Caco-2 (cell line): ENCODE data around the gene H2BW2. TPM values are rescaled to one million over a fixed set of nuclear protein-coding genes. Genes with fewer than 3 reads are reported as not detected.
"Not testable (repeated sequence)": the region's sequence is repeated elsewhere in the genome, so short reads cannot be mapped to it uniquely, and the experiment has no call there.

ENCODE experiments used
- BruUV-seq: library from RNA; stranded (reverse); fragments of 400-500 nt; replicated peaks from 2 replicates; lab custom pipeline; 2021; lab: Mats Ljungman, UMichigan
- CTCF ChIA-PET: fragments of 300-600 bp; sonication (Branson Sonifier 250); formaldehyde crosslinking; loops from one replicate; lab custom pipeline; 2022; ENCODE audit warnings: antibody characterized with exemption; lab: Charles Lee
- POLR2A ChIA-PET: fragments of 300-600 bp; sonication (Branson Sonifier 250); formaldehyde crosslinking; loops from one replicate; lab custom pipeline; 2022; ENCODE audit warnings: antibody characterized with exemption; lab: Charles Lee
- DNase-seq, 2 experiments: peaks; one replicate each; pipeline versions ENCODE4 v3.0.0 to v3.0.0-alpha.2; 2020 to 2022
- H3K27me3 ChIP-seq: replicated peaks from 2 replicates; pipeline ENCODE4 v1.6.0; 2011; ENCODE audit warnings: low read length; ENCODE audit not compliant: control insufficient read depth, insufficient read depth
- H3K36me3 ChIP-seq: 2 replicates; pipeline ENCODE4 v1.5.1; 2011; ENCODE audit warnings: low read length; ENCODE audit not compliant: control insufficient read depth, insufficient read depth
- H3K4me1 ChIP-seq: fragments of 250-450 bp; sonication (Bioruptor Pico); 2 replicates; pipeline ENCODE4 v1.5.1; 2020; ENCODE audit warnings: mild to moderate bottlenecking
- H3K4me3 ChIP-seq: 2 replicates; pipeline ENCODE4 v1.5.1; 2011; ENCODE audit warnings: low read depth, mild to moderate bottlenecking, control low read depth, low read length
- H3K9me3 ChIP-seq: fragments of 250-450 bp; sonication (Bioruptor Pico); 2 replicates; pipeline ENCODE4 v1.5.1; 2020; ENCODE audit warnings: mild to moderate bottlenecking, moderate library complexity
- H3K27ac Mint-ChIP-seq: one replicate; pipeline ENCODE4 v1.8.0; 2022; ENCODE audit warnings: mixed read lengths; ENCODE audit not compliant: unreplicated experiment
- H3K27me3 Mint-ChIP-seq: one replicate; pipeline ENCODE4 v1.8.0; 2022; ENCODE audit warnings: mixed read lengths; ENCODE audit not compliant: insufficient read depth, unreplicated experiment
- H3K36me3 Mint-ChIP-seq: one replicate; pipeline ENCODE4 v1.8.0; 2022; ENCODE audit warnings: mild to moderate bottlenecking, mixed read lengths; ENCODE audit not compliant: insufficient read depth, unreplicated experiment
- H3K4me1 Mint-ChIP-seq: one replicate; pipeline ENCODE4 v1.8.0; 2022; ENCODE audit warnings: low read depth, mixed read lengths; ENCODE audit not compliant: unreplicated experiment
- H3K4me3 Mint-ChIP-seq: one replicate; pipeline ENCODE4 v1.8.0; 2022; ENCODE audit warnings: mild to moderate bottlenecking, moderate library complexity, mixed read lengths; ENCODE audit not compliant: unreplicated experiment
- H3K9me3 Mint-ChIP-seq: one replicate; pipeline ENCODE4 v1.8.0; 2022; ENCODE audit warnings: mixed read lengths; ENCODE audit not compliant: unreplicated experiment
- CTCF ChIP-seq, 2 experiments: fragments of 200-600 bp in 1 of 2; IDR thresholded peaks; 1 replicate in 1 of 2; 2 replicates in 1 of 2; pipeline versions ENCODE4 v1.5.1 to v1.8.0; 2011 to 2022; ENCODE audit warnings: antibody characterized with exemption in 1 of 2, control low read depth in 1 of 2, inconsistent platforms in 1 of 2, low read depth in 1 of 2, low read length in 1 of 2, mild to moderate bottlenecking in 1 of 2, moderate library complexity in 1 of 2; ENCODE audit not compliant: insufficient read depth in 1 of 2, severe bottlenecking in 1 of 2, unreplicated experiment in 1 of 2
- intact Hi-C: fragments of 100-400 bp; cut with micrococcal nuclease; formaldehyde crosslinking; loops from one replicate; pipeline ENCODE4 v1.10.0; 2022; ENCODE audit not compliant: unreplicated experiment
- total RNA-seq: library from RNA; stranded (reverse); gene quantifications from 2 replicates; pipeline ENCODE4 v1.2.3, GENCODE V29; 2022

Gene H2BW2
- total RNA-seq, 1 experiment from 2014 or later = not detected

GRCh38 chrX:104075778-104076445, 36.2 kb downstream of the H2BW2 start, which contains the start of gene TMSB15C:
TSS of gene TMSB15C (minus strand) at chrX:104076236.
- H3K27ac Mint-ChIP-seq, POLR2A ChIA-PET, CTCF ChIA-PET, H3K4me3 ChIP-seq, H3K9me3 Mint-ChIP-seq, H3K4me1 ChIP-seq, H3K27me3 Mint-ChIP-seq, BruUV-seq, H3K36me3 ChIP-seq, intact Hi-C loops, H3K4me1 Mint-ChIP-seq, DNase-seq, H3K9me3 ChIP-seq, H3K4me3 Mint-ChIP-seq, H3K27me3 ChIP-seq, H3K36me3 Mint-ChIP-seq: not testable (repeated sequence)

GRCh38 chrX:104077854-104078253, 38.1 kb downstream of the H2BW2 start:
- H3K27me3 ChIP-seq, CTCF ChIA-PET, intact Hi-C loops, H3K27ac Mint-ChIP-seq, H3K36me3 Mint-ChIP-seq, DNase-seq, H3K4me3 Mint-ChIP-seq, H3K9me3 Mint-ChIP-seq, H3K36me3 ChIP-seq, H3K4me3 ChIP-seq, H3K4me1 ChIP-seq, BruUV-seq, H3K9me3 ChIP-seq, H3K4me1 Mint-ChIP-seq, POLR2A ChIA-PET, H3K27me3 Mint-ChIP-seq: not testable (repeated sequence)

- POLR2A ChIA-PET = no interaction called here
- H3K27me3 Mint-ChIP-seq = no peaks in the 10 kb centered on the region
- H3K27me3 ChIP-seq = no peaks in the 10 kb centered on the region
- CTCF ChIA-PET = no interaction called here
- no peaks in the 10 kb centered on the region for H3K9me3 ChIP-seq
- H3K4me3 Mint-ChIP-seq = no peak overlapping the region
- no peak for TF ChIP-seq CTCF (IDR thresholded peaks at IDR 0.05; ENCODE audit: insufficient read depth in 1 of 2, low read depth in 1 of 2, low read length in 1 of 2, severe bottlenecking in 1 of 2, unreplicated experiment in 1 of 2)
- no peaks in the 10 kb centered on the region for H3K36me3 ChIP-seq
- intact Hi-C loops = no loop called here
- H3K4me3 ChIP-seq = no peak overlapping the region
- H3K27ac Mint-ChIP-seq = no peak overlapping the region
- DNase-seq = no peak
- H3K4me1 ChIP-seq = no peaks in the 10 kb centered on the region
- H3K36me3 Mint-ChIP-seq = no peaks in the 10 kb centered on the region
- no TSS peak for BruUV-seq
- H3K4me1 Mint-ChIP-seq = no peaks in the 10 kb centered on the region
- no peaks in the 10 kb centered on the region for H3K9me3 Mint-ChIP-seq
Measured at GRCh38 chrX:104084063-104084462, 44.3 kb downstream of the H2BW2 start.

GRCh38 chrX:104084534-104085277, 45.0 kb downstream of the H2BW2 start:
- Mint-ChIP-seq H3K27ac (no peak overlapping the region), H3K4me3 (no peak overlapping the region), H3K27me3 (no peaks in the 10 kb centered on the region), H3K36me3 (no peaks in the 10 kb centered on the region), H3K4me1 (no peaks in the 10 kb centered on the region), H3K9me3 (no peaks in the 10 kb centered on the region)
- intact Hi-C loops = no loop called here
- ChIA-PET POLR2A (no interaction called here), CTCF (no interaction called here)
- H3K36me3 ChIP-seq = no peaks in the 10 kb centered on the region
- no peaks in the 10 kb centered on the region; the same call in 1 of the 2 replicates for H3K27me3 ChIP-seq
- DNase-seq = no peak
- no peaks in the 10 kb centered on the region for H3K9me3 ChIP-seq
- H3K4me1 ChIP-seq = no peaks in the 10 kb centered on the region
- no peak for TF ChIP-seq CTCF (IDR thresholded peaks at IDR 0.05; ENCODE audit: insufficient read depth in 1 of 2, low read depth in 1 of 2, low read length in 1 of 2, severe bottlenecking in 1 of 2, unreplicated experiment in 1 of 2)
- no TSS peak for BruUV-seq
- no peak overlapping the region for H3K4me3 ChIP-seq
